NB4 (cell line): ENCODE measurements around the gene IGFBP5.

Source experiments
- POLR2A ChIP-seq: IDR thresholded peaks from 2 replicates; pipeline ENCODE4 v1.6.1; 2011; ENCODE audit warnings: mild to moderate bottlenecking; ENCODE audit not compliant: insufficient read length; ENCODE audit errors: extremely low read depth
- TF ChIP-seq, protein P1 (sequence below): IDR thresholded peaks from one replicate; pipeline ENCODE4 v1.5.1; 2012; ENCODE audit warnings: low read depth, low read length

DNA sequence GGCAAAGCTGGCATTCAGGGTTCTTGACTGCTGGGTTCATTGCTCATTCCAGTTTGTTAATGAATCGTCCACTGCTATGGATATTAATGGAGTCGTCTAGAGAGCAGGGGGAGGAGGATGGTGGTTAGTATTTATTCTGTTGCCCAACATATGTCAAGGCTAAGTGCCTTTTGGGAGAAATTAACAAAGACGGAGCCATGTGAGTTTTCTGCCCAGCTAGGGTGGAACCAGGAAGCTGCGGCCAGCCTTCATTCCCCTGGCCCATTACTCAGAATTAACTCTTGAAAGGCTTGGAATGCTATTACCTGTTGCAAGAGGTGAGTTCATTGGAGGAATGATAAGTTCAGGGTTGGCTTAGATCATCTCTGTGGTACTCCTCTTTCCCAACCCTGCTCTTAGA, 42.8 kb downstream of the IGFBP5 start:
- TF ChIP-seq, protein P1, sequence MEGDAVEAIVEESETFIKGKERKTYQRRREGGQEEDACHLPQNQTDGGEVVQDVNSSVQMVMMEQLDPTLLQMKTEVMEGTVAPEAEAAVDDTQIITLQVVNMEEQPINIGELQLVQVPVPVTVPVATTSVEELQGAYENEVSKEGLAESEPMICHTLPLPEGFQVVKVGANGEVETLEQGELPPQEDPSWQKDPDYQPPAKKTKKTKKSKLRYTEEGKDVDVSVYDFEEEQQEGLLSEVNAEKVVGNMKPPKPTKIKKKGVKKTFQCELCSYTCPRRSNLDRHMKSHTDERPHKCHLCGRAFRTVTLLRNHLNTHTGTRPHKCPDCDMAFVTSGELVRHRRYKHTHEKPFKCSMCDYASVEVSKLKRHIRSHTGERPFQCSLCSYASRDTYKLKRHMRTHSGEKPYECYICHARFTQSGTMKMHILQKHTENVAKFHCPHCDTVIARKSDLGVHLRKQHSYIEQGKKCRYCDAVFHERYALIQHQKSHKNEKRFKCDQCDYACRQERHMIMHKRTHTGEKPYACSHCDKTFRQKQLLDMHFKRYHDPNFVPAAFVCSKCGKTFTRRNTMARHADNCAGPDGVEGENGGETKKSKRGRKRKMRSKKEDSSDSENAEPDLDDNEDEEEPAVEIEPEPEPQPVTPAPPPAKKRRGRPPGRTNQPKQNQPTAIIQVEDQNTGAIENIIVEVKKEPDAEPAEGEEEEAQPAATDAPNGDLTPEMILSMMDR: no peak
- no peak for TF ChIP-seq POLR2A
